Esophagus squamous epithelium (tissue), 4 donors: ENCODE data around the gene CASP5.

Experiments
- POLR2A ChIP-seq, 4 donors: fragments of 450-650 bp; IDR thresholded peaks; one replicate each; pipeline ENCODE4 v1.6.1; 2017; ENCODE audit warnings: antibody characterized with exemption in 4 of 4, mild to moderate bottlenecking in 4 of 4, moderate library complexity in 3 of 4
- TF ChIP-seq, protein P1 (sequence below), 6 experiments: fragments of 450-650 bp in 4 of 6; fragments of 200-600 bp in 2 of 6; sonication (generic) in 2 of 6; IDR thresholded peaks; one replicate each; pipeline ENCODE4 v1.5.1; 2016 to 2019; ENCODE audit warnings: antibody characterized with exemption in 6 of 6, mild to moderate bottlenecking in 4 of 6, moderate library complexity in 4 of 6

DNA sequence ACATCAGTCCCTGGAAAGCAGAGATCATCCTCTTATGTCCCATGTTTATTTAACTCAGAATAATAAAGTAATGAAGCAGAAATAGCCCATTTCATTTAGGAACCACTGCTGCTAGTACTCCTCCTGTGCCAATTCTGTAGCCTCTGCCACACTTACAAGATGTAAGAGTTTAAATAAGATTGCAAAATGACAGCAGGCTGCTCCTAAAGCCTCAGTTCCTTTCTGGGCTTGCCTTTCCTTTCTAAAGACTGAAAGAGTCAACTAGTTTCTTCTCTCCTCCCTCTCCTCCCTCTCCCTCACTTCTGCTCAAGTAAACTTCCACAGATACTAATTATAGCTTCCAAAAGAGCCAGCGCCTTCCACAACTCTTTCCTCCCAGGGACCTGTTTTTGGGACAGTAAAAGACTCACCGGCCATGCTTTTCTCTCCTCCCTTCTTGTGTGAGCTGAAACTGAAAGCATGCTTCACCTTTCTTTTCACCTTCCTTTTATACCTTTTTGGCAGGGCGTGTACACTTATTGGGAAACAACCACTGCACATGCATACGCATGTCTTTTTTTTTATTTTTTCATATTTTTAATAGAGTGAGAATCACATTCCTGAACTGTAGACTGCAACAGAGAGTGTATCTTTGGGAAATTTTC, 48.2 kb upstream of the CASP5 start:
- TF ChIP-seq, protein P1, sequence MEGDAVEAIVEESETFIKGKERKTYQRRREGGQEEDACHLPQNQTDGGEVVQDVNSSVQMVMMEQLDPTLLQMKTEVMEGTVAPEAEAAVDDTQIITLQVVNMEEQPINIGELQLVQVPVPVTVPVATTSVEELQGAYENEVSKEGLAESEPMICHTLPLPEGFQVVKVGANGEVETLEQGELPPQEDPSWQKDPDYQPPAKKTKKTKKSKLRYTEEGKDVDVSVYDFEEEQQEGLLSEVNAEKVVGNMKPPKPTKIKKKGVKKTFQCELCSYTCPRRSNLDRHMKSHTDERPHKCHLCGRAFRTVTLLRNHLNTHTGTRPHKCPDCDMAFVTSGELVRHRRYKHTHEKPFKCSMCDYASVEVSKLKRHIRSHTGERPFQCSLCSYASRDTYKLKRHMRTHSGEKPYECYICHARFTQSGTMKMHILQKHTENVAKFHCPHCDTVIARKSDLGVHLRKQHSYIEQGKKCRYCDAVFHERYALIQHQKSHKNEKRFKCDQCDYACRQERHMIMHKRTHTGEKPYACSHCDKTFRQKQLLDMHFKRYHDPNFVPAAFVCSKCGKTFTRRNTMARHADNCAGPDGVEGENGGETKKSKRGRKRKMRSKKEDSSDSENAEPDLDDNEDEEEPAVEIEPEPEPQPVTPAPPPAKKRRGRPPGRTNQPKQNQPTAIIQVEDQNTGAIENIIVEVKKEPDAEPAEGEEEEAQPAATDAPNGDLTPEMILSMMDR (IDR thresholded peaks at IDR 0.05): no peak
- TF ChIP-seq POLR2A (IDR thresholded peaks at IDR 0.05): peak in 2 of 4 donors; percentile 55 to 68
